Measurements from ENCODE around the gene IDH2.

GRCh38 chr15:90145259-90145658 lies 43.0 kb upstream of the IDH2 start:
- TF ChIP-seq CTCF (IDR thresholded peaks at IDR 0.05) (no peak), EP300 (IDR thresholded peaks at IDR 0.05) (no peak), POLR2AphosphoS5 (IDR thresholded peaks at IDR 0.05) (no peak), POLR2A (IDR thresholded peaks at IDR 0.05) (no peak)

All from upper lobe of left lung (tissue), 4 donors.